GM18873 (cell line): Measurements from ENCODE around the gene DNAJC3.
A peak's percentile ranks its signal among the peaks of the same experiment; 100 is the strongest.
"Not testable (repeated sequence)": the region's sequence is repeated elsewhere in the genome, so short reads cannot be mapped to it uniquely, and the experiment has no call there.

ENCODE experiments used
- ATAC-seq: cut with Tn5 transposase; IDR thresholded peaks from one replicate; pipeline ENCODE4 v1.9.1; 2021; ENCODE audit warnings: mild to moderate bottlenecking, moderate library complexity, moderate number of reproducible peaks; ENCODE audit not compliant: unreplicated experiment, low FRiP score

The DNAJC3 gene

GRCh38 chr13:95676762-95677563, at the start of gene DNAJC3:
Gene DNAJC3, plus strand, starts transcription at chr13:95677139. Its CDS starts 117 bp downstream, at chr13:95677256.
- ATAC-seq: peak; percentile 95

GRCh38 chr13:95627590-95627989, 49.3 kb upstream of the DNAJC3 start:
- no peak for ATAC-seq

- no peak for ATAC-seq
Observed at GRCh38 chr13:95628488-95628887, 48.5 kb upstream of the DNAJC3 start.

GRCh38 chr13:95629071-95629470, 47.9 kb upstream of the DNAJC3 start:
- no peak for ATAC-seq

- no peak for ATAC-seq
Observed at GRCh38 chr13:95630593-95630992, 46.3 kb upstream of the DNAJC3 start.

- ATAC-seq: no peak
Observed at GRCh38 chr13:95636853-95637252, 40.1 kb upstream of the DNAJC3 start.

GRCh38 chr13:95641291-95642027, 35.5 kb upstream of the DNAJC3 start:
- ATAC-seq: no peak

- ATAC-seq: no peak
Observed at GRCh38 chr13:95642028-95642621, 34.8 kb upstream of the DNAJC3 start.

GRCh38 chr13:95642999-95643398, 33.9 kb upstream of the DNAJC3 start:
- ATAC-seq: no peak

GRCh38 chr13:95643571-95643935, 33.4 kb upstream of the DNAJC3 start:
- no peak for ATAC-seq

- peak; percentile 26 for ATAC-seq
Observed at GRCh38 chr13:95643936-95644598, 32.9 kb upstream of the DNAJC3 start.

- peak; percentile 65 for ATAC-seq
Observed at GRCh38 chr13:95644601-95645052, 32.3 kb upstream of the DNAJC3 start, which contains the start of gene DZIP1. Gene DZIP1, minus strand, starts transcription at chr13:95644706. Its CDS starts 2,677 bp downstream, at chr13:95642029.

GRCh38 chr13:95647321-95647720, 29.6 kb upstream of the DNAJC3 start:
- ATAC-seq: no peak

GRCh38 chr13:95650696-95651095, 26.2 kb upstream of the DNAJC3 start:
- ATAC-seq: no peak

GRCh38 chr13:95652244-95652764, 24.6 kb upstream of the DNAJC3 start:
- ATAC-seq: no peak

- ATAC-seq: no peak
Observed at GRCh38 chr13:95652821-95653220, 24.1 kb upstream of the DNAJC3 start.

- no peak for ATAC-seq
Observed at GRCh38 chr13:95656386-95657015, 20.4 kb upstream of the DNAJC3 start.

- no peak for ATAC-seq
Observed at GRCh38 chr13:95659500-95659899, 17.4 kb upstream of the DNAJC3 start.

GRCh38 chr13:95660981-95661581, 15.9 kb upstream of the DNAJC3 start:
- no peak for ATAC-seq

GRCh38 chr13:95667235-95667634, 9.7 kb upstream of the DNAJC3 start:
- ATAC-seq: not testable (repeated sequence)
